C4-2B (cell line): ENCODE data around the gene GPC5.

Experiments used
- CTCF ChIP-seq: fragments of 450-650 bp; conservative IDR thresholded peaks from 2 replicates; pipeline ENCODE4 v1.5.1; 2017; ENCODE audit warnings: mild to moderate bottlenecking
- ZFX ChIP-seq: fragments of 450-650 bp; IDR thresholded peaks from 2 replicates; pipeline ENCODE4 v1.6.1; 2017

DNA sequence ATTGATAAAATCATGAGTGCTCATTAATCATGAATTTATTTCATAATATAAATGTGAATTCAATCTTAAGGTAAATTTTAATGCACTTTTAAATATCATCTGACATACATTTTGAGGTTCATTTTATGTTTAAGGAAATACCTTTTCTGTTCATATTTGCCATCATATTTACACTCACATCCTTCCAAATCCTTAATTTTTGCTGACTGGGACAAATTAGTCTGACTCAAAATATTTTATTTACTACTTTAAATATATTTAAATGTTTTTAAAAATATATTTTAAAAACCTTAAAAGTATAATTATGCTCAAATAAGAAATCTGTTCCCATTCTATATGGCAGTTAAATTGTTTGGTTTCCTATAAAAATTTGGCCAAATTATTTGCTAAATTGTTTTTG is 438.1 kb downstream of the GPC5 start:
- TF ChIP-seq CTCF (no peak), ZFX (no peak)
